Naive thymus-derived CD8-positive, alpha-beta T cell (primary cell): ENCODE data around the gene KIF6. TPM values are rescaled to one million over a fixed set of nuclear protein-coding genes. Genes with fewer than 3 reads are reported as not detected.

Experiments
- ATAC-seq, 2 donors: fragments of 150-1000 bp; cut with Tn5 transposase in 1 of 2; sonication (Bioruptor Pico), chemical (Tn5 transposase) in 1 of 2; 1 replicate in 1 of 2; 2 replicates in 1 of 2; pipeline ENCODE4 v1.10.0; 2021; ENCODE audit warnings: mild to moderate bottlenecking in 2 of 2, moderate library complexity in 2 of 2
- POLR2A ChIA-PET: fragments of 350-600 bp; sonication (Branson Sonifier 250); formaldehyde crosslinking; loops from one replicate; lab custom pipeline; 2021; ENCODE audit warnings: antibody characterized with exemption; lab: Charles Lee
- DNase-seq, 10 donors: peaks; one replicate each; pipeline versions ENCODE4 v3.0.0 to v3.0.0-alpha.2; 2020 to 2022
- H3K27ac Mint-ChIP-seq, 10 donors: one replicate each; pipeline ENCODE4 v1.8.0; 2020 to 2022; ENCODE audit warnings: mild to moderate bottlenecking in 10 of 10, mixed read lengths in 10 of 10, moderate library complexity in 4 of 10, inconsistent platforms in 1 of 10
- H3K27me3 Mint-ChIP-seq, 5 donors: one replicate each; pipeline ENCODE4 v1.8.0; 2021 to 2022; ENCODE audit warnings: mixed read lengths in 5 of 5
- H3K36me3 Mint-ChIP-seq, 3 donors: one replicate each; pipeline ENCODE4 v1.8.0; 2020 to 2022; ENCODE audit warnings: mixed read lengths in 3 of 3, mild to moderate bottlenecking in 2 of 3, inconsistent platforms in 1 of 3
- H3K4me1 Mint-ChIP-seq, 4 donors: one replicate each; pipeline ENCODE4 v1.8.0; 2021 to 2022; ENCODE audit warnings: mixed read lengths in 4 of 4
- H3K4me3 Mint-ChIP-seq, 10 donors: one replicate each; pipeline ENCODE4 v1.8.0; 2020 to 2022; ENCODE audit warnings: mild to moderate bottlenecking in 10 of 10, mixed read lengths in 10 of 10, moderate library complexity in 6 of 10, inconsistent platforms in 1 of 10
- H3K9me3 Mint-ChIP-seq, 9 donors: one replicate each; pipeline ENCODE4 v1.8.0; 2020 to 2022; ENCODE audit warnings: mixed read lengths in 9 of 9, mild to moderate bottlenecking in 3 of 9, inconsistent platforms in 1 of 9, moderate library complexity in 1 of 9
- polyA plus RNA-seq, 3 donors: library from polyadenylated mRNA; unstranded; fragments of 300-500 nt; fragmentation: Illumina TruSeq; gene quantifications; one replicate each; pipeline ENCODE4 v1.2.3, GENCODE V29; 2021
- total RNA-seq, 8 experiments: library from RNA in 2 of 8; stranded (reverse) in 2 of 8; gene quantifications; one replicate each; pipeline ENCODE4 v1.2.3 and lab custom pipeline; 2021 to 2026

Gene KIF6
- total and polyA plus RNA-seq, 5 experiments from 2014 or later, result 0.39 TPM; not detected in 4

DNA sequence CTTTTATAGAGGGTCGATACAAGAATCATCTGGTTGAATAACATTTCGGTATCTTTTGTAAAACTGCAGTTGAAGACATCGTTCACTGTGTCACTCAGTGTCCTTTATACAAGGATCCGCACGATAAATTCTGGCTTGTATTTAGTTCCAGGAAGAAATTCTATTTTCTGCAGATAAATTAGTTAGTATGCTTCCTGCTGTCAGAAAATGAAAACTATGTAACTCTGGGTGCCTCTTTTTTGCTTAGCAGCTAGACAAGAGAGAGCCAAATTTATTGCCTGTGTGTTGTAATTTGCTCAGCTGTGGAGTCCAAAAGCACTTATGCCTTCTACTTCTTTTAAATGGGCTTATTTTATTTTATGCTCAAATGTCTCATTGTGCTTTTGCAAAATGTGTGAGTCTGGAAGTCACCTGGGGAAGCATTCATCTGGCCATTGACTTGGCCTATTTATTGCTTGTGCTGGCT, 346.2 kb downstream of the KIF6 start:
- H3K4me3 Mint-ChIP-seq, result no peak overlapping the region
- DNase-seq (no peak), ATAC-seq (no peak)
- H3K27ac Mint-ChIP-seq, result no peak overlapping the region
- H3K9me3 Mint-ChIP-seq, result no peaks in the 10 kb centered on the region
- peaks cover 0 to 7% (median 5%) of the 10 kb centered on the region in 5 donors for H3K27me3 Mint-ChIP-seq
- POLR2A ChIA-PET, result no interaction called here
- no peaks in the 10 kb centered on the region for H3K4me1 Mint-ChIP-seq
- no peaks in the 10 kb centered on the region for H3K36me3 Mint-ChIP-seq

DNA sequence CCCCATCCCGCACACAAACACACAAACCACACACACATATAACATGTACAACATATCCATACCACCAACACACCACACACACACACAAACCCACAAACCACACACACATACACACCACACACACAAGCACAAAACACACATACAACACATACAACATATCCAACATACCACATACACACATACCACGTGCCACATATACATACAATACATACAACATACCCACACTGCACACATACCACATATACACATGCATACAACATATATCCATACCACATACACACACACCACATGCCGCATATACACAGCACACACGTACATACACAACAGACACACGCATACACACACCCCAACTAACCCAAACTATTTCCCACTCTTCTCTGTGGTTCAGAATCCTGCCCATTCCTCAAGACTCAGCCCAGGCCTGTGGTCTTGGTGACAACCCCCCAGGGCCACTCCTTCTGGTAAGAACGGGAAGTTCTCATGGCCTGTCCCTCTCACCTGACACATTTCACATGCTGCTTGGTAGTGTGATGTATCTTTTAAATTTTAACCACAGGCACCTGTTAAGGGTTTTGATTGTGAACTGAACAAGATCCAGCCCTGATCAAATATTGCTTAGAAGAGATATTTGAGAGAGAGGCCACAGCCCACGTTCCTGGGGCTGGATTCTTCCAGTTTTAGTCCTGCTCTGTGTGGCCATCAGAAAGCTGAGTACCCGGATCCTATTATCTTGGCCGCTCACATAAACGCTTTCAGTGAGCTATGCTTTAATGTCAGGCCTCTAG, 346.8 kb downstream of the KIF6 start:
- ATAC-seq, result no peak
- H3K36me3 Mint-ChIP-seq, result no peaks in the 10 kb centered on the region

DNA sequence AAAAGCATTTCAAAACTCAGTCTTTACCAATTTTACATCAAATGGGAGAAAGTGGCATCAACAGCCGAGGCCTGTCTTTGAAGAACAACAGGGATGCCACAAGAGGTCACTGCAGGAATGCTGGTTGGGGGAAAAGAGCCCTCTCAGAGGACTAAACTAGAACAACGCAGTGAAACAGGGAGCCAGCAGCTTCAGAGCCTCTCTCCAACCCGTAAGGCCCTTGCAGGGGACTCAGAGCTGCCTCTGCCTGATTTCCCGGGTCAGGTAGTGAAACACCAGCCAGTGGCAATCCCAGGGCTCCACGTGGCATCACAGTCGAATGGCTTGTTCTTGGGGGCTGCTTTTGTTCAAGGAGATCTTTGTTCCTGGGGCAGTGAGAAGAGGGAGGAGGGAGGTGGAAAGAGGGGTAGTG, 347.7 kb downstream of the KIF6 start:
- H3K27ac Mint-ChIP-seq, result no peak overlapping the region
- ATAC-seq (no peak), DNase-seq (no peak)
- POLR2A ChIA-PET, result no interaction called here
- H3K36me3 Mint-ChIP-seq, result no peaks in the 10 kb centered on the region
- no peaks in the 10 kb centered on the region for H3K4me1 Mint-ChIP-seq
- H3K4me3 Mint-ChIP-seq, result no peak overlapping the region
- peaks cover 0 to 7% (median 5%) of the 10 kb centered on the region in 5 donors for H3K27me3 Mint-ChIP-seq
- H3K9me3 Mint-ChIP-seq, result no peaks in the 10 kb centered on the region

More for the DNA sequence above, 346.8 kb downstream of the KIF6 start:
- peaks cover 0 to 7% (median 5%) of the 10 kb centered on the region in 5 donors for H3K27me3 Mint-ChIP-seq
- POLR2A ChIA-PET, result no interaction called here
- H3K4me1 Mint-ChIP-seq, result no peaks in the 10 kb centered on the region
- H3K27ac Mint-ChIP-seq, result no peak overlapping the region
- no peaks in the 10 kb centered on the region for H3K9me3 Mint-ChIP-seq
- no peak overlapping the region for H3K4me3 Mint-ChIP-seq
- no peak for DNase-seq

DNA sequence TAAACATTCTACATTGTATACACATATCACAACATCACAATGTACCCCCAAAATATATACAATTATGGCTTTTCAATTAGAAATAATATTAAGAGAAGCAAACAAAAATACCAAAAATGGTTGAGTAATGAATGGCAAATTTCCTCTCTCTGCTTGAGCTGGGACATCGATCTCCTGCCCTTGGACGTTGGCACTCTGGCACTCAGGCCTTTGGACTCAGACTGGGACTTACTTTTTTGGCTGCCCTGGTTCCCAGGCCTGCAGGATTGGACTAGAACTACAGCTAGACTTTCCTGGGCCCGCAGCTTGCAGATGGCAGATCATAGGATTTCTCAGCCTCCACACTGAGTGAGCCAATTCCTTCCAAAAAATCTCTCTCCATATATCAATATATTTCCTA, 349.8 kb downstream of the KIF6 start:
- H3K4me3 Mint-ChIP-seq, result no peak overlapping the region
- H3K27me3 Mint-ChIP-seq, result peaks cover 0 to 11% (median 7%) of the 10 kb centered on the region in 5 donors
- ATAC-seq, result no peak
- POLR2A ChIA-PET, result no interaction called here
- no peak overlapping the region for H3K27ac Mint-ChIP-seq
- no peaks in the 10 kb centered on the region for H3K4me1 Mint-ChIP-seq
- no peaks in the 10 kb centered on the region for H3K36me3 Mint-ChIP-seq
- DNase-seq, result no peak
- H3K9me3 Mint-ChIP-seq, result no peaks in the 10 kb centered on the region

DNA sequence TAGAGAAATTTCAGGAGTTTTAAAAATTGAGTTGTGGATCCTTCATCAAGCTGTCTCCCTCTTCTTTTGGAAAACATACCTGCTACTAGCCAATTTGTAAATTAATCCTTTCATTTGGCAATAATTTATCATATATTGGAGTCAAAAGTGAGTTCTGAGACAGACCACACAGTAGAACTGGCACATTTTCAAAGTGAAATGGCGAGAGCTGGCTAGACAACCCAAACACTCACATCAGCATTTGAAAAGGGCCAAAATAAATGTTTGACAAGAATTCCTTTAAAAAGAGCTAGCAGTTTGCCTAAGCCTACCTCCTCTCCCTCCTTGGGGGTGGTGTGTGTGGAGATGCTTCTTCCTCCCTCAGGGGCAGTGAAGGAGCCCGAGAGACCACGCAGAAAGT, 354.8 kb downstream of the KIF6 start:
- no peak for DNase-seq
- Mint-ChIP-seq H3K36me3 (no peaks in the 10 kb centered on the region), H3K27ac (no peak overlapping the region), H3K27me3 (peaks cover 8 to 15% (median 9%) of the 10 kb centered on the region in 5 donors), H3K4me3 (no peak overlapping the region), H3K9me3 (no peaks in the 10 kb centered on the region), H3K4me1 (no peaks in the 10 kb centered on the region)
- POLR2A ChIA-PET, result no interaction called here
- ATAC-seq, result no peak

DNA sequence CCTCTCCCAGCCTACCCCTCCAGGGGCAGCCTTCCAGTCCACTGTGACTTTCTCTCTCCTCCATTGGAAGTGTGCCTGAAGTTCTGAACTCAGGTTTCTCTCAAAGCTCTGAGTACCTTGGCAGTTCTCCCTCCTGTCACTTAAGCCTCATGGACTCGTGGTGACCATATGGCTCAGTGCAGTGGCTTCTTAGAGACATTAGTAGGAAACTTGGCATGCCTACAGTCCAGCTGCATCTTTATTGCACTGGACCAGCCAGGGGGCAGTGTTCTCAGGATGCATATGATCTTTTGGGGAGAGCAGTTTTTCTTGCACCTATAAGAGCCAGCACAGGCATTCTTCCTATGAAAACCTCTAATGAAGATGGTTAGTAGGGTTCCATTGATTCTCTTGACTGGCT, 355.2 kb downstream of the KIF6 start:
- Mint-ChIP-seq H3K9me3 (no peaks in the 10 kb centered on the region), H3K27me3 (peaks cover 8 to 15% (median 12%) of the 10 kb centered on the region in 5 donors), H3K4me1 (no peaks in the 10 kb centered on the region), H3K36me3 (no peaks in the 10 kb centered on the region), H3K4me3 (no peak overlapping the region), H3K27ac (no peak overlapping the region)
- no peak for DNase-seq
- ATAC-seq, result no peak
- POLR2A ChIA-PET, result no interaction called here

DNA sequence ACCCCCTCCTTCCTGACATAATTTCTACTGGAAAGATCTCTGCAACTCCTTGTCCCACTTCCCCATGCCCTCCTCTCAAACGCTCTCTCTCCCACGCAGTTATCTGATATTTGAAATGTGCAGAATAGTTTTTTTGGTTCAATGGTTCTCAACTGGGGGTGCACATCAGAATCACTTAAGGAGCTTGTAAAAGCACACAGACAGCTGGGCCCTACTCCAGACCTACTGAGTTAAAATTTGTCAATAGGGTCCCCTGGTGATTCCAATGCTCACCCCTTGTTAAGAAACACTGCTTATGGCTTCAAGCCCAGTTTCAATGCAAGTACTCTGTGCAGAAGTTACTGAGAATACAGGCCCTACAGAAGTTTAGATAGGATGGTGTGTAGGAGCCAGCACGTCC, 357.5 kb downstream of the KIF6 start:
- Mint-ChIP-seq H3K36me3 (no peaks in the 10 kb centered on the region), H3K4me3 (no peak overlapping the region), H3K9me3 (no peaks in the 10 kb centered on the region), H3K4me1 (no peaks in the 10 kb centered on the region), H3K27ac (no peak overlapping the region), H3K27me3 (peaks cover 7 to 15% (median 12%) of the 10 kb centered on the region in 5 donors)
- no peak for DNase-seq
- POLR2A ChIA-PET, result no interaction called here
- no peak for ATAC-seq

DNA sequence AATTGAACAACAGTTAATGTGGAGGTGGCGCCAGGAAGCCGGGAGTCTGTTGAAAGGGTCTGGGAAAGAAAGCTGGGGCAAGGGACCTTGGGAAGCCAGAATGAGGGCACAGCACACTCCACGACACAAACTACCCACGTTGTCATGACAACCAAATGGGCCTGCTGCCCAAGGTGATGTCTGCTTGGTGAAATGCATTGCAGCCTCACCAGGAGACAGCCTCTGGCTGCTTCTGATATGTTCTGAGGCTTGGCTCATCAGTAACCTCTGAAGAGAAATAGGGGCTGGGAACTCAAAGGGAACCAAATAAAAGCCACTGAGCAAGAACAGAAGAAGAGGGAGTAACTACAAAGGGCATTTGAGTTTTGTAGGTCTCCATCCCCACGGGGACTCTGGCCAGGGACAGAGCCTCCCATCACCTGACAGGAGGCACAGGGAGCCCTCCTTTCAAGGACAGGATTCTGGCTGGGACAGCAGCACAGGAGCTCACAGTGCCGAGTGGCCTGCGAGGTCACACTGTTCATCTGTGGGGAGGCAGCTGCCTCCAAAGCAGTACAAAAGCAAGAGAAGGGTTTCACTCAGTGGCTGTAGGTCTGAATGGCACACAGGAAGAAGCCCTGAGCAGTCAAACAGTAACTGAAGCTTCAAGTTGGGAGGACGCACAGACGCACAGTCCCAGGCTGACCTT, 358.1 kb downstream of the KIF6 start:
- POLR2A ChIA-PET, result no interaction called here
- peaks cover 7 to 15% (median 12%) of the 10 kb centered on the region in 5 donors for H3K27me3 Mint-ChIP-seq
- H3K9me3 Mint-ChIP-seq, result no peaks in the 10 kb centered on the region
- H3K4me1 Mint-ChIP-seq, result peaks cover 0 to 3% (median 0%) of the 10 kb centered on the region in 4 donors
- no peak overlapping the region for H3K27ac Mint-ChIP-seq
- no peaks in the 10 kb centered on the region for H3K36me3 Mint-ChIP-seq
- DNase-seq (no peak), ATAC-seq (no peak)
- H3K4me3 Mint-ChIP-seq, result no peak overlapping the region

DNA sequence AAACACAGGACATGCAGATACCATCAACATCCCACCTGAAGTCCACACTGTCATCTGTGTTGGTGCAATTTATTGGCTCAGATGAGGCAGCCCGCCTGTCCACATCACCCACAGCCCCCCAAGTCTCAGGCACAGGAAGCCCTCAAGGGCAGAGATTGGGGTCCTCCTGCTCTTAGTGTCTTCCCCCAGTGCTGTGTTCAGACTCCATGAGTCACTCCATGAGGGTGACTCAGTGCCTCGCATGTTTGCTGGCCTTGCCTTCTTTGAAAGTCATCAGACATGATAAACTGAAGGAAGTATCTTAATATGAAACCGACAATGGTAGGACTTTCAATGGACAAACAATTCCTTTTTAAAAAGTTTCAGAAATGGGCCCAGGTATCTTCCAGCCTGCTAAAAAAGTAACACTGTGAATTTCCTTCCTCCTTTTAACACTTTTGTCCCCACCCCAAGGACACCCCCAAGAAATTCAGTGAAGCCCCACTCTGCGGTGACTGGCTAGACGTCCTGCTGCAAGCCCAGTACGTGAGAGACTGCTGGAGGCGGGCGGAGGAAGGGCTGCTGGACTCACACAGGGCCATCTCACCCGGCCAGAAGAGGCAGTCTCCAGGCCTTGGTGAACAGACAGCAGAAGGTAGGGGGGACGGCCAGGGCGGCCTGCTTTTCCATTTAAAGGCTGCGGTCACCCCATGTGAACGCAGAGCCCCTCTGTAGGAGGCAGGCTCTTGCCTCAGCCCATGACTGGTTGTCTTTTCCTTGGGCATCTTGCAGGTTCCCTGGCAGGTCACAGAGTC, 359.7 kb downstream of the KIF6 start:
- Mint-ChIP-seq H3K4me3 (no peak overlapping the region), H3K9me3 (no peaks in the 10 kb centered on the region), H3K27me3 (peaks cover 6 to 25% (median 11%) of the 10 kb centered on the region in 5 donors), H3K36me3 (no peaks in the 10 kb centered on the region), H3K4me1 (peaks cover 0 to 8% (median 2%) of the 10 kb centered on the region in 4 donors), H3K27ac (no peak overlapping the region)
- POLR2A ChIA-PET, result no interaction called here
- no peak for ATAC-seq
- no peak for DNase-seq

DNA sequence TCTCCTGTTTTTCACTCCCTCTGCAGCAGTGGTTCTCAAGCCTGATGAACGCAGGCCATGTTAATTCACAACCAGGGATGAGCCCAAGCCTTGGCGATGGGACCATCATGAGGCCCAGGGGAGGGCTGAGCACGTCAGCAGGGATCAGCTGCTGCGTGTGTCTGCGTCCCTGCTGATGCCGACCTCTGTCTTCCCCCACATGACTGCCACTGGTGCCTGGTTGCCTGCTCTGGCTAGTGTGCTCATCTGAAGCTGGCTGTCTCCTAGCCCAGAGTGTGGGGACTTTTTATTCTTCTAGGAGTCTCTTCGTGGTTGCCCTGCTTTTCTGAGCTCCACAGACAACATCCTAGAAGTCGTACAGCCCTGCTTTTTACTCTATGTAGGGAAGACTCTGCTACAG, 361.9 kb downstream of the KIF6 start:
- Mint-ChIP-seq H3K27ac (peak overlapping the region in 1 of 10 donors; percentile 37), H3K9me3 (no peaks in the 10 kb centered on the region), H3K36me3 (no peaks in the 10 kb centered on the region), H3K4me1 (peaks cover 0 to 8% (median 2%) of the 10 kb centered on the region in 4 donors), H3K27me3 (peaks cover 3 to 14% (median 5%) of the 10 kb centered on the region in 5 donors), H3K4me3 (no peak overlapping the region)
- DNase-seq, result no peak
- no peak for ATAC-seq
- POLR2A ChIA-PET, result no interaction called here

DNA sequence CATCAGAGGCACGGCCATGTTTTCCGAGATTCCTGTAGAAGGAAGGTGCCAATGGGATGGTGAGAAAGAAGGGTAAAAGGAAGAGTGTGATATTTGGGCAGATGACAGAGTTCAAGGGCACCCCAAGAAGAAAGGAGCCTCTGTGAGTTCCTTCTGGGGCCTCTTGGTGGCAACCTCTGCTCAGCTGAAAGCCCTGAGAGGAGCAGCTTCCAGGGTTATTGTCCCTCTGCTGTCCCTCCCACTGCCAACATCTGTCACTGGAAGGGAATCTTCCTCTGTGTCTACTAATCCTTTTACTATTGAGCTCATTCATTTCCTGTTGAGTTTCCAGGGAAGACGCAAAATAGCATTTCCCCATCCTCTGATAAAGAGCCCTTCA, 362.7 kb downstream of the KIF6 start:
- Mint-ChIP-seq H3K27ac (no peak overlapping the region), H3K36me3 (no peaks in the 10 kb centered on the region), H3K9me3 (no peaks in the 10 kb centered on the region), H3K4me3 (no peak overlapping the region), H3K27me3 (peaks cover 3 to 14% (median 5%) of the 10 kb centered on the region in 5 donors), H3K4me1 (peaks cover 0 to 8% (median 2%) of the 10 kb centered on the region in 4 donors)
- DNase-seq (no peak), ATAC-seq (no peak)
- POLR2A ChIA-PET, result no interaction called here

DNA sequence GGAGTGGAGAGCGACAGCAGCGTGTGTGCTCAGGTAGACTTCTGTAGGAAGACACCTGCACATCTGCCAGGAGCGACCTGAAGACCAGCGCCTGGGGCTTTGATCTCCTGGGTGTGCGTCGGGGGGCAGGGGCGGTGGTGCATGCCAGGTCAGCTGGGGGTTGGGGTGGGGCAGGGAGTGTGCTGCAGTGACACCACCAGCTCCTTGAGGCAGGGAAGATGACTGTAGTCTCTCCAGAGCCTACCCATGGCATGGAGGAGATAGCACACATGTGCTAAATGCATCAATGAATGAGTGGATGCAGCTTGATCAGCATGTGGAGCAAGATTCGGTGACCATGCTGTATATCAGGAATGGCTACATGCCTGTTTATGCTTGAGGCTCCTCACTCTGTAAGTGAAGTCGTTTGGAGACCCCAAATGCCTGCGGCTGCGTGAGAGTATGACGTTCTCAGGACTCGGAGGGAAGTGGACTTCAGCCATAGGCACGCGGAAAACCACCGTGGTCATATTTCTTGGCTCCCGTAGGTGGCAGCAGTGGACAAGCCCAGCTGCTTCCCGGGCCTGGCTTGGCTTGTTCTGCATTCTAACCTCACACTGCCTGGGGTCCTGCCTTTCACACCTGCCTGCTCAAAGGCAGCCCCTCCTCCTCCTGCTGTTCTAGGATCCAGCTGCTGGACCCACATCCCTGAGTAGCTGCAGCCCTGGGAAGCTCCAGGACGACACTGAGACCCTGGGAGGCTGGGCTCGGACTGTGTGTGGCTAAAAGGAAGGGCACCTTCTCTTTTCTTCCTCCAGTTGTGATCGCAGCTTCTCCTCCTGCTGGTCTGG, 363.3 kb downstream of the KIF6 start:
- no peak overlapping the region for H3K27ac Mint-ChIP-seq
- H3K27me3 Mint-ChIP-seq, result peaks cover 2 to 14% (median 5%) of the 10 kb centered on the region in 5 donors
- ATAC-seq, result peak; percentile 53 to 67
- peak in 8 of 10 donors; percentile 7 to 33 (median 23) for DNase-seq
- H3K4me1 Mint-ChIP-seq, result peaks cover 0 to 8% (median 2%) of the 10 kb centered on the region in 4 donors
- H3K9me3 Mint-ChIP-seq, result no peaks in the 10 kb centered on the region
- H3K4me3 Mint-ChIP-seq, result peak overlapping the region in 1 of 10 donors; percentile 36
- no peaks in the 10 kb centered on the region for H3K36me3 Mint-ChIP-seq
- POLR2A ChIA-PET, result no interaction called here
